Osteoblast (primary cell): ENCODE data around the gene CCDC186. TPM values are rescaled to one million over a fixed set of nuclear protein-coding genes. Genes with fewer than 3 reads are reported as not detected.

Experiments used
- DNase-seq: peaks from one replicate; pipeline ENCODE4 v3.0.0; 2011; ENCODE audit warnings: low spot score, mixed read lengths; ENCODE audit not compliant: insufficient read length; ENCODE audit errors: missing footprints
- H2AFZ ChIP-seq: 2 replicates; pipeline ENCODE4 v1.6.0; 2011; ENCODE audit warnings: mild to moderate bottlenecking, low read length
- H3K27ac ChIP-seq: 2 replicates; pipeline ENCODE4 v1.5.1; 2011; ENCODE audit warnings: mild to moderate bottlenecking, low read depth, low read length, moderate library complexity
- H3K27me3 ChIP-seq: 2 replicates; pipeline ENCODE4 v1.6.0; 2012; ENCODE audit warnings: mild to moderate bottlenecking, control low read depth, inconsistent platforms, low read length, moderate library complexity; ENCODE audit not compliant: insufficient read depth
- H3K36me3 ChIP-seq: 2 replicates; pipeline ENCODE4 v1.5.1; 2011; ENCODE audit warnings: mild to moderate bottlenecking, low read length, control low read depth, moderate library complexity; ENCODE audit not compliant: insufficient read depth
- H3K4me1 ChIP-seq: 2 replicates; pipeline ENCODE4 v1.5.1; 2011; ENCODE audit warnings: mild to moderate bottlenecking, low read length, control low read depth, moderate library complexity; ENCODE audit not compliant: insufficient read depth
- H3K4me2 ChIP-seq: 2 replicates; pipeline ENCODE4 v1.6.0; 2011; ENCODE audit warnings: mild to moderate bottlenecking, low read length; ENCODE audit not compliant: insufficient read depth
- H3K4me3 ChIP-seq: fragments of 200-600 bp; sonication (generic); 3 replicates; pipeline ENCODE4 v1.5.1; 2012; ENCODE audit warnings: mild to moderate bottlenecking, low read length, inconsistent platforms; ENCODE audit not compliant: insufficient read depth
- H3K79me2 ChIP-seq: 2 replicates; pipeline ENCODE4 v1.6.0; 2012; ENCODE audit warnings: mild to moderate bottlenecking, low read length, control low read depth, inconsistent platforms; ENCODE audit not compliant: insufficient read depth
- H3K9me3 ChIP-seq: 2 replicates; pipeline ENCODE4 v1.5.1; 2011; ENCODE audit warnings: low read depth, low read length, control low read depth
- H4K20me1 ChIP-seq: 2 replicates; pipeline ENCODE4 v1.6.0; 2012; ENCODE audit warnings: mild to moderate bottlenecking, low read length, control low read depth; ENCODE audit not compliant: insufficient read depth
- total RNA-seq: library from RNA; depleted of rRNA; stranded (reverse); fragments of >200 nt; gene quantifications from 2 replicates; pipeline ENCODE4 v1.2.3, GENCODE V29; 2012
- TF ChIP-seq, protein P1 (sequence below): IDR thresholded peaks from 2 replicates; pipeline ENCODE4 v1.5.1; 2011; ENCODE audit warnings: mild to moderate bottlenecking, low read depth, low read length, moderate library complexity; ENCODE audit errors: extremely low read depth

CCDC186 gene
- total RNA-seq, 1 donor, result 17.0 TPM

DNA sequence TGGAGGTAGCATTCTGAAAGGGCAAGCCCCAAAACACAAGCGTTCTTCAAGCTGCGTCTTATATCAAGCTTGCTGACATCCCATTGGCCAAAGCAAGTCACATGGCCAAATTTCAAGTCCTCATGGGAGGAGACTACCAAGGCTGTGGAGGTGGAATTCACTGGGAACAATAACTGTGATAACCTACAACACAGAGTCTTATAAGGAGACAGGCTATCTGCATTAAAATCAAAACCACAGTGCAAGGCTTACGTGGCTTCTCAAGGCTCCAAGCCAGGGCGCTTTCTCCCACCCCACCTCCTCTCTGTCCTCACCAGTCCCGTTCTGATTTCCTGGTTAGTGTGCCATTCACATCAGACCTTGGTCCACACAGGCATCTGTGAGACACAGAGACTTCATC lies 91.0 kb downstream of the CCDC186 start:
- TF ChIP-seq, protein P1, sequence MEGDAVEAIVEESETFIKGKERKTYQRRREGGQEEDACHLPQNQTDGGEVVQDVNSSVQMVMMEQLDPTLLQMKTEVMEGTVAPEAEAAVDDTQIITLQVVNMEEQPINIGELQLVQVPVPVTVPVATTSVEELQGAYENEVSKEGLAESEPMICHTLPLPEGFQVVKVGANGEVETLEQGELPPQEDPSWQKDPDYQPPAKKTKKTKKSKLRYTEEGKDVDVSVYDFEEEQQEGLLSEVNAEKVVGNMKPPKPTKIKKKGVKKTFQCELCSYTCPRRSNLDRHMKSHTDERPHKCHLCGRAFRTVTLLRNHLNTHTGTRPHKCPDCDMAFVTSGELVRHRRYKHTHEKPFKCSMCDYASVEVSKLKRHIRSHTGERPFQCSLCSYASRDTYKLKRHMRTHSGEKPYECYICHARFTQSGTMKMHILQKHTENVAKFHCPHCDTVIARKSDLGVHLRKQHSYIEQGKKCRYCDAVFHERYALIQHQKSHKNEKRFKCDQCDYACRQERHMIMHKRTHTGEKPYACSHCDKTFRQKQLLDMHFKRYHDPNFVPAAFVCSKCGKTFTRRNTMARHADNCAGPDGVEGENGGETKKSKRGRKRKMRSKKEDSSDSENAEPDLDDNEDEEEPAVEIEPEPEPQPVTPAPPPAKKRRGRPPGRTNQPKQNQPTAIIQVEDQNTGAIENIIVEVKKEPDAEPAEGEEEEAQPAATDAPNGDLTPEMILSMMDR, result no peak
- H3K9me3 ChIP-seq, result no peaks in the 10 kb centered on the region
- no peaks in the 10 kb centered on the region for H3K27me3 ChIP-seq
- no peak overlapping the region for H3K4me3 ChIP-seq
- H3K79me2 ChIP-seq, result no peaks in the 10 kb centered on the region
- H3K27ac ChIP-seq, result no peak overlapping the region
- no peaks in the 10 kb centered on the region for H3K4me1 ChIP-seq
- no peak overlapping the region for H2AFZ ChIP-seq
- no peak overlapping the region for H3K4me2 ChIP-seq
- H3K36me3 ChIP-seq, result no peaks in the 10 kb centered on the region
- no peaks in the 10 kb centered on the region for H4K20me1 ChIP-seq
- DNase-seq, result no peak

DNA sequence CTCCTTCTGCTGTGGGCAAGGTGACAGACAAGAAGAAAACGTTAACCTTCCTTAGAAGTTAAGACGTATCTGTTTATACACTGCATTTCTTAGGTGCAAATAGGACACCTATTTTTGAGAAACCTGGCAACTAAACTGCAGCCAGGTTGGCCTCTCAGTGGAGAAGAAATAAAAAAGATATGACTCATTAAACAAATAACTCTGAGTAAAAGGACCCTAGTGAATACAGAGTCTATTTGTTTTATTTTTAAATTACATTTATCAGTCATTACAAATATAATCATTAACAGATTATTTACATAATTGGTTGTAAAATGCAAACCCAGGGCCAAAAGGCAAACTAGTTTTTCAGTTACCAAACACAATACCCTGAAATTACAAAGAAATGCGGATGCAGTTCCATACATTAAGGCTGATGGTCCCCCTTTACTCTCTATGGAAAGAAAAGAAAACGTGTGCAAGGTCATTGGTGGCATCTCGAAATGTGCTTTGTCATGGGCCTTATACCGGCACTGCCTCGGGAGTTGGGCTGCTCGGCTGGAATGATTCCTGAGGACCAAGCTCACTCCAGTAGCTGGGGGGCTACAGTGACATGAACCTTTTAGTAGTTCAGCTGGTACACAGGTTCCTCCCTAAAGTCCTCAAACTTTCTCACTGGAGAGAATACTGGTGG lies 92.0 kb downstream of the CCDC186 start:
- TF ChIP-seq, protein P1, result no peak
- Histone ChIP-seq H2AFZ (no peak overlapping the region), H3K27ac (no peak overlapping the region), H3K27me3 (no peaks in the 10 kb centered on the region), H3K9me3 (no peaks in the 10 kb centered on the region), H3K4me2 (no peak overlapping the region), H4K20me1 (no peaks in the 10 kb centered on the region), H3K4me1 (no peaks in the 10 kb centered on the region), H3K79me2 (no peaks in the 10 kb centered on the region), H3K4me3 (no peak overlapping the region), H3K36me3 (no peaks in the 10 kb centered on the region)
- DNase-seq, result no peak

DNA sequence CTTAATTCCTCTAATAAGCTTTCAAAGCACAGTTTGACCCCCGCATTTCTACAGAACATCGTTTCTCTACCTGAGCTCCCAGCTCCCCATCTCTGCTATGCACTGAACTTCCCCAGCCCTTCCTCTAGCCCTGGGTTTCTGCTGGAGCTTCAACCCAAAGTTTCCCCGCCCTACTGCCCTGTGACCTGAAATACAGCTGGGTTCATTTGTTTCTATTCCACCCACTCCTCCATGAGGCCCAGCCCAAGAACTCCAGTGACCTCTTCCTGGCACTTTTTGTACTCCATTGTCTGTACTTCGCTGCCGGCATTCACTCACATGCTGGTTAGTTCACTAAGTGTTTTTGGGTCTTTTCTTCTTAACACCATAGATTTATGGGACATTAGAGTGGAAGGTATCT lies 94.6 kb downstream of the CCDC186 start:
- Histone ChIP-seq H3K79me2 (no peaks in the 10 kb centered on the region), H3K4me1 (no peaks in the 10 kb centered on the region), H3K4me3 (no peak overlapping the region), H3K27ac (no peak overlapping the region), H3K27me3 (no peaks in the 10 kb centered on the region), H2AFZ (no peak overlapping the region), H4K20me1 (no peaks in the 10 kb centered on the region), H3K4me2 (no peak overlapping the region), H3K9me3 (no peaks in the 10 kb centered on the region), H3K36me3 (no peaks in the 10 kb centered on the region)
- no peak for DNase-seq
- TF ChIP-seq, protein P1, result no peak

DNA sequence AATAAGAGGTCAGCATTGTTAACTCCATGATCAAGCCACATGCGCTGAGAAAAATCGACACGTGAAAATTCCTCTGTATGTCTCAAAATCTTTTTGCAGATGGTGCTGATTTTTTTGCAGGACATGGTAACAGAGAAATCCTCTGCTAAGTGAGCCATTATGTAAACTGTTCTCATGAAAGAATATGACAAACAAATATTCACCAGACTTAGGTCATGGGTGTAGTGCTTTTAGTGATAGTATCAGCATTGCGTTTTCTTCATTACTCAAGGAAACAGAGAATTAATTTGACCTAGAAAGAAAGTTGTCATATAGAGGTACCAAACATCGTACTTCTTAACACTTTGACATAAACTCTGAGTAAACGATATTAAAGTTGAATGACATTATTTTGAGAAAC lies 95.7 kb downstream of the CCDC186 start:
- TF ChIP-seq, protein P1, result no peak
- Histone ChIP-seq H3K4me1 (no peaks in the 10 kb centered on the region), H3K27me3 (no peaks in the 10 kb centered on the region), H3K9me3 (no peaks in the 10 kb centered on the region), H4K20me1 (no peaks in the 10 kb centered on the region), H3K36me3 (no peaks in the 10 kb centered on the region), H3K4me3 (no peak overlapping the region), H2AFZ (no peak overlapping the region), H3K79me2 (no peaks in the 10 kb centered on the region), H3K4me2 (no peak overlapping the region), H3K27ac (no peak overlapping the region)
- DNase-seq, result no peak
